PC-9 (cell line): Measurements from ENCODE around the gene HS6ST3. TPM values are rescaled to one million over a fixed set of nuclear protein-coding genes. Genes with fewer than 3 reads are reported as not detected.

Source experiments
- BruUV-seq: library from RNA; stranded (reverse); fragments of 400-500 nt; replicated peaks from 2 replicates; lab custom pipeline; 2021; lab: Mats Ljungman, UMichigan
- CTCF ChIA-PET: fragments of 300-600 bp; sonication (Branson Sonifier 250); formaldehyde crosslinking; loops from one replicate; lab custom pipeline; 2022; ENCODE audit warnings: antibody characterized with exemption; lab: Charles Lee
- POLR2A ChIA-PET: fragments of 300-600 bp; sonication (Branson Sonifier 250); formaldehyde crosslinking; loops from one replicate; lab custom pipeline; 2022; ENCODE audit warnings: antibody characterized with exemption; ENCODE audit not compliant: unreplicated experiment; lab: Charles Lee
- DNase-seq, 2 experiments: peaks; one replicate each; pipeline versions ENCODE4 v3.0.0 to v3.0.0-alpha.2; 2015 to 2022; ENCODE audit warnings: mixed read lengths in 1 of 2
- H2AFZ ChIP-seq: fragments of 200-600 bp; sonication (generic); 2 replicates; pipeline ENCODE4 v1.8.1; 2017; ENCODE audit warnings: antibody characterized with exemption
- H3F3A ChIP-seq: fragments of 200-600 bp; sonication (generic); 2 replicates; pipeline ENCODE4 v1.8.1; 2017; ENCODE audit warnings: antibody characterized with exemption, mild to moderate bottlenecking, low read depth; ENCODE audit not compliant: insufficient read depth
- H3K27ac ChIP-seq: fragments of 200-600 bp; sonication (generic); 2 replicates; pipeline ENCODE4 v1.6.1; 2016; ENCODE audit warnings: mixed run types
- H3K27me3 ChIP-seq: fragments of 200-600 bp; sonication (generic); 2 replicates; pipeline ENCODE4 v1.6.1; 2016; ENCODE audit warnings: low read depth, mixed run types; ENCODE audit not compliant: insufficient read depth
- H3K36me3 ChIP-seq: fragments of 200-600 bp; sonication (generic); 2 replicates; pipeline ENCODE4 v1.6.1; 2016; ENCODE audit warnings: low read depth, mixed run types
- H3K4me1 ChIP-seq: fragments of 200-600 bp; sonication (generic); replicated peaks from 2 replicates; pipeline ENCODE4 v1.6.1; 2016; ENCODE audit warnings: mixed run types; ENCODE audit not compliant: insufficient read depth
- H3K4me2 ChIP-seq: fragments of 200-600 bp; sonication (generic); 2 replicates; pipeline ENCODE4 v1.6.1; 2017; ENCODE audit warnings: mixed run types
- H3K4me3 ChIP-seq: fragments of 200-600 bp; sonication (generic); 2 replicates; pipeline ENCODE4 v1.6.1; 2016; ENCODE audit warnings: mixed run types
- H3K79me2 ChIP-seq: fragments of 200-600 bp; sonication (generic); 2 replicates; pipeline ENCODE4 v1.6.1; 2017; ENCODE audit warnings: low read depth, mixed run types
- H3K9me2 ChIP-seq: fragments of 200-600 bp; sonication (generic); 2 replicates; pipeline ENCODE4 v1.8.1; 2017; ENCODE audit warnings: mild to moderate bottlenecking; ENCODE audit not compliant: insufficient read depth
- H3K9me3 ChIP-seq: fragments of 200-600 bp; sonication (generic); 2 replicates; pipeline ENCODE4 v1.8.1; 2016; ENCODE audit warnings: low read depth; ENCODE audit not compliant: insufficient read depth
- H4K20me1 ChIP-seq: fragments of 200-600 bp; sonication (generic); 2 replicates; pipeline ENCODE4 v1.8.1; 2017; ENCODE audit not compliant: insufficient read depth
- CTCF ChIP-seq: fragments of 200-600 bp; sonication (generic); conservative IDR thresholded peaks from 2 replicates; pipeline ENCODE4 v1.6.1; 2017; ENCODE audit warnings: mixed run types, antibody characterized with exemption, mild to moderate bottlenecking, moderate library complexity
- EZH2 ChIP-seq: fragments of 200-600 bp; sonication (generic); IDR thresholded peaks from 2 replicates; pipeline ENCODE4 v1.8.0; 2017; ENCODE audit warnings: antibody characterized with exemption, low read depth
- intact Hi-C: fragments of 100-400 bp; cut with micrococcal nuclease; formaldehyde crosslinking; loops from one replicate; pipeline ENCODE4 v1.10.0; 2022; ENCODE audit not compliant: unreplicated experiment
- total RNA-seq: library from RNA; stranded (reverse); gene quantifications from 2 replicates; pipeline ENCODE4 v1.2.3, GENCODE V29; 2021

HS6ST3 gene
- total RNA-seq, 1 experiment from 2014 or later, result not detected

GRCh38 chr13:96248103-96248502 lies 158.2 kb downstream of the HS6ST3 start:
- Histone ChIP-seq H3K4me1 (no peaks in the 10 kb centered on the region), H3F3A (no peaks in the 10 kb centered on the region), H3K27ac (no peak overlapping the region), H3K9me2 (no peaks in the 10 kb centered on the region), H3K9me3 (no peaks in the 10 kb centered on the region), H3K4me3 (no peak overlapping the region), H3K27me3 (no peaks in the 10 kb centered on the region), H3K79me2 (no peaks in the 10 kb centered on the region), H3K36me3 (no peaks in the 10 kb centered on the region), H4K20me1 (no peaks in the 10 kb centered on the region), H3K4me2 (no peak overlapping the region), H2AFZ (no peak overlapping the region)
- intact Hi-C loops, result no loop called here
- DNase-seq, result no peak
- ChIA-PET POLR2A (no interaction called here), CTCF (no interaction called here)
- TF ChIP-seq EZH2 (no peak), CTCF (no peak)
- no TSS peak for BruUV-seq

GRCh38 chr13:96248996-96249395 lies 159.1 kb downstream of the HS6ST3 start:
- ChIA-PET CTCF (no interaction called here), POLR2A (no interaction called here)
- H3K9me3 ChIP-seq, result no peaks in the 10 kb centered on the region
- H3K4me1 ChIP-seq, result no peaks in the 10 kb centered on the region
- H3K79me2 ChIP-seq, result no peaks in the 10 kb centered on the region
- H3F3A ChIP-seq, result no peaks in the 10 kb centered on the region
- no TSS peak for BruUV-seq
- no peak for TF ChIP-seq EZH2
- no peak for TF ChIP-seq CTCF
- no peak overlapping the region for H2AFZ ChIP-seq
- H3K36me3 ChIP-seq, result no peaks in the 10 kb centered on the region
- DNase-seq, result no peak
- H3K4me3 ChIP-seq, result no peak overlapping the region
- no peaks in the 10 kb centered on the region for H3K27me3 ChIP-seq
- H3K9me2 ChIP-seq, result no peaks in the 10 kb centered on the region
- intact Hi-C loops, result no loop called here
- no peak overlapping the region for H3K27ac ChIP-seq
- H4K20me1 ChIP-seq, result no peaks in the 10 kb centered on the region
- H3K4me2 ChIP-seq, result no peak overlapping the region

- Histone ChIP-seq H3K4me1 (no peaks in the 10 kb centered on the region), H3K9me3 (no peaks in the 10 kb centered on the region), H3K27me3 (no peaks in the 10 kb centered on the region), H3K36me3 (no peaks in the 10 kb centered on the region), H3K9me2 (no peaks in the 10 kb centered on the region), H3K27ac (no peak overlapping the region), H2AFZ (no peak overlapping the region), H3K4me3 (no peak overlapping the region), H3K79me2 (no peaks in the 10 kb centered on the region), H3F3A (no peaks in the 10 kb centered on the region), H3K4me2 (no peak overlapping the region), H4K20me1 (no peaks in the 10 kb centered on the region)
- intact Hi-C loops, result no loop called here
- no peak for DNase-seq
- ChIA-PET CTCF (no interaction called here), POLR2A (no interaction called here)
- BruUV-seq, result no TSS peak
- TF ChIP-seq CTCF (no peak), EZH2 (no peak)
These were observed 163.0 kb downstream of the HS6ST3 start for GRCh38 chr13:96252903-96253302.
